H9 (cell line): ENCODE measurements around the gene SSUH2. TPM values are rescaled to one million over a fixed set of nuclear protein-coding genes. Genes with fewer than 3 reads are reported as not detected.

Experiments
- DNase-seq: peaks from one replicate; pipeline ENCODE4 v3.0.0-alpha.2; 2017
- H2AFZ ChIP-seq: one replicate; pipeline ENCODE4 v1.6.1; 2013; ENCODE audit warnings: mild to moderate bottlenecking, low read length, control low read depth, moderate library complexity
- H2AK5ac ChIP-seq: 2 replicates; pipeline ENCODE4 v1.6.1; 2013; ENCODE audit warnings: low read length, control low read depth, mixed read lengths; ENCODE audit not compliant: insufficient read length
- H2BK120ac ChIP-seq: one replicate; pipeline ENCODE4 v1.6.1; 2013; ENCODE audit warnings: low read depth, mild to moderate bottlenecking, low read length, control low read depth, inconsistent platforms; ENCODE audit not compliant: poor library complexity, severe bottlenecking
- H2BK12ac ChIP-seq: 2 replicates; pipeline ENCODE4 v1.6.1; 2013; ENCODE audit warnings: low read length, control low read depth, mixed read lengths, low read depth; ENCODE audit not compliant: insufficient read length
- H2BK15ac ChIP-seq: 2 replicates; pipeline ENCODE4 v1.6.1; 2013; ENCODE audit warnings: low read depth, low read length, control low read depth
- H2BK20ac ChIP-seq: one replicate; pipeline ENCODE4 v1.6.1; 2013; ENCODE audit warnings: low read depth, mild to moderate bottlenecking, low read length, control low read depth, inconsistent platforms; ENCODE audit not compliant: poor library complexity, severe bottlenecking
- H2BK5ac ChIP-seq: 2 replicates; pipeline ENCODE4 v1.6.1; 2013; ENCODE audit warnings: low read length, control low read depth, mixed read lengths; ENCODE audit not compliant: insufficient read length
- H3K14ac ChIP-seq: 2 replicates; pipeline ENCODE4 v1.6.1; 2013; ENCODE audit warnings: low read length, control low read depth; ENCODE audit not compliant: insufficient read depth
- H3K18ac ChIP-seq: 2 replicates; pipeline ENCODE4 v1.6.1; 2013; ENCODE audit warnings: low read depth, mild to moderate bottlenecking, mixed read lengths, low read length, control low read depth; ENCODE audit not compliant: insufficient read length
- H3K23ac ChIP-seq: 2 replicates; pipeline ENCODE4 v1.6.1; 2013; ENCODE audit warnings: low read length, control low read depth, mixed read lengths, low read depth; ENCODE audit not compliant: insufficient read length
- H3K23me2 ChIP-seq: 2 replicates; pipeline ENCODE4 v1.6.1; 2013; ENCODE audit warnings: low read depth, mild to moderate bottlenecking, mixed read lengths, low read length, control low read depth; ENCODE audit not compliant: insufficient read length, poor library complexity, severe bottlenecking
- H3K27ac ChIP-seq: 2 replicates; pipeline ENCODE4 v1.5.1; 2013; ENCODE audit warnings: low read length, control low read depth, mixed read lengths, low read depth; ENCODE audit not compliant: insufficient read length
- H3K27me3 ChIP-seq: 2 replicates; pipeline ENCODE4 v1.6.1; 2013; ENCODE audit warnings: low read length, control low read depth, inconsistent platforms; ENCODE audit not compliant: insufficient read depth
- H3K4ac ChIP-seq: 2 replicates; pipeline ENCODE4 v1.6.1; 2013; ENCODE audit warnings: low read depth, mild to moderate bottlenecking, control low read depth, inconsistent platforms, low read length, moderate library complexity
- H3K4me1 ChIP-seq: 2 replicates; pipeline ENCODE4 v1.6.1; 2013; ENCODE audit warnings: low read length, control low read depth, inconsistent platforms; ENCODE audit not compliant: insufficient read depth
- H3K4me2 ChIP-seq: 2 replicates; pipeline ENCODE4 v1.6.1; 2013; ENCODE audit warnings: low read length, control low read depth, mixed read lengths; ENCODE audit not compliant: insufficient read length, insufficient read depth
- H3K56ac ChIP-seq: 2 replicates; pipeline ENCODE4 v1.6.1; 2013; ENCODE audit warnings: low read depth, mild to moderate bottlenecking, mixed read lengths, low read length, control low read depth; ENCODE audit not compliant: insufficient read length
- H3K79me1 ChIP-seq: 2 replicates; pipeline ENCODE4 v1.6.1; 2013; ENCODE audit warnings: low read depth, mild to moderate bottlenecking, moderate library complexity, low read length, control low read depth, inconsistent platforms; ENCODE audit not compliant: insufficient read depth, poor library complexity, severe bottlenecking
- H3K79me2 ChIP-seq: 2 replicates; pipeline ENCODE4 v1.6.1; 2013; ENCODE audit warnings: low read length, control low read depth, inconsistent platforms; ENCODE audit not compliant: insufficient read depth
- H3K9ac ChIP-seq: 2 replicates; pipeline ENCODE4 v1.6.1; 2013; ENCODE audit warnings: low read length, control low read depth, mixed read lengths; ENCODE audit not compliant: insufficient read length; ENCODE audit errors: extremely low read depth
- H3K9me3 ChIP-seq: one replicate; pipeline ENCODE4 v1.6.1; 2013; ENCODE audit warnings: low read depth, low read length, inconsistent platforms; ENCODE audit not compliant: control insufficient read depth
- H3T11ph ChIP-seq: one replicate; pipeline ENCODE4 v1.6.1; 2013; ENCODE audit warnings: mild to moderate bottlenecking, low read length, control low read depth, inconsistent platforms
- H4K20me1 ChIP-seq: one replicate; pipeline ENCODE4 v1.6.1; 2013; ENCODE audit not compliant: control insufficient read depth, insufficient read length, insufficient read depth
- H4K5ac ChIP-seq: 2 replicates; pipeline ENCODE4 v1.6.1; 2013; ENCODE audit warnings: low read depth, mild to moderate bottlenecking, mixed read lengths, low read length, control low read depth; ENCODE audit not compliant: insufficient read length
- H4K8ac ChIP-seq: replicated peaks from 2 replicates; pipeline ENCODE4 v1.6.1; 2013; ENCODE audit warnings: low read length, control low read depth, mixed read lengths, low read depth; ENCODE audit not compliant: insufficient read length
- H4K91ac ChIP-seq: 2 replicates; pipeline ENCODE4 v1.6.1; 2013; ENCODE audit warnings: low read depth, mild to moderate bottlenecking, moderate library complexity, mixed read lengths, low read length, control low read depth; ENCODE audit not compliant: insufficient read length
- H3K27ac Mint-ChIP-seq, 3 experiments: 2 replicates in 2 of 3; 3 replicates in 1 of 3; pipeline ENCODE4 v1.8.0; 2020 to 2021; ENCODE audit warnings: mixed read lengths in 3 of 3, mild to moderate bottlenecking in 1 of 3, moderate library complexity in 1 of 3
- H3K27me3 Mint-ChIP-seq: 2 replicates; pipeline ENCODE4 v1.8.0; 2021; ENCODE audit warnings: low read depth, mild to moderate bottlenecking, moderate library complexity, mixed read lengths
- H3K36me3 Mint-ChIP-seq, 3 experiments: 2 replicates in 2 of 3; 3 replicates in 1 of 3; pipeline ENCODE4 v1.8.0; 2020 to 2021; ENCODE audit warnings: low read depth in 3 of 3, mixed read lengths in 3 of 3; ENCODE audit not compliant: insufficient read depth in 1 of 3
- H3K4me1 Mint-ChIP-seq, 2 experiments: 2 replicates each; pipeline ENCODE4 v1.8.0; 2020; ENCODE audit warnings: mixed read lengths in 2 of 2
- H3K4me3 Mint-ChIP-seq, 2 experiments: 2 replicates in 1 of 2; 3 replicates in 1 of 2; pipeline ENCODE4 v1.8.0; 2020 to 2021; ENCODE audit warnings: mild to moderate bottlenecking in 2 of 2, mixed read lengths in 2 of 2, moderate library complexity in 1 of 2
- H3K9me3 Mint-ChIP-seq, 2 experiments: 2 replicates in 1 of 2; 3 replicates in 1 of 2; pipeline ENCODE4 v1.8.0; 2020; ENCODE audit warnings: mild to moderate bottlenecking in 2 of 2, mixed read lengths in 2 of 2, moderate library complexity in 1 of 2
- WGBS: extraction: QIAGEN DNeasy Blood & Tissue Kit; methylation state at CpG from one replicate; pipeline ENCODE4 v1.1.7; 2013; ENCODE audit warnings: missing lambda C conversion rate, low lambda C conversion rate, mixed read lengths; ENCODE audit not compliant: insufficient read length; ENCODE audit errors: extremely low coverage; 5-methylcytosine and 5-hydroxymethylcytosine counted together
- total RNA-seq: library from RNA; stranded (reverse); gene quantifications from 2 replicates; pipeline ENCODE4 v1.2.1, GENCODE V29; 2021
- TF ChIP-seq, protein P1 (sequence below): fragments of 200-600 bp; sonication (generic); conservative IDR thresholded peaks from 3 replicates; pipeline ENCODE4 v1.8.0; 2021; ENCODE audit warnings: antibody characterized with exemption, mild to moderate bottlenecking

Gene SSUH2
- total RNA-seq, 1 experiment from 2014 or later = 0.61 TPM

DNA sequence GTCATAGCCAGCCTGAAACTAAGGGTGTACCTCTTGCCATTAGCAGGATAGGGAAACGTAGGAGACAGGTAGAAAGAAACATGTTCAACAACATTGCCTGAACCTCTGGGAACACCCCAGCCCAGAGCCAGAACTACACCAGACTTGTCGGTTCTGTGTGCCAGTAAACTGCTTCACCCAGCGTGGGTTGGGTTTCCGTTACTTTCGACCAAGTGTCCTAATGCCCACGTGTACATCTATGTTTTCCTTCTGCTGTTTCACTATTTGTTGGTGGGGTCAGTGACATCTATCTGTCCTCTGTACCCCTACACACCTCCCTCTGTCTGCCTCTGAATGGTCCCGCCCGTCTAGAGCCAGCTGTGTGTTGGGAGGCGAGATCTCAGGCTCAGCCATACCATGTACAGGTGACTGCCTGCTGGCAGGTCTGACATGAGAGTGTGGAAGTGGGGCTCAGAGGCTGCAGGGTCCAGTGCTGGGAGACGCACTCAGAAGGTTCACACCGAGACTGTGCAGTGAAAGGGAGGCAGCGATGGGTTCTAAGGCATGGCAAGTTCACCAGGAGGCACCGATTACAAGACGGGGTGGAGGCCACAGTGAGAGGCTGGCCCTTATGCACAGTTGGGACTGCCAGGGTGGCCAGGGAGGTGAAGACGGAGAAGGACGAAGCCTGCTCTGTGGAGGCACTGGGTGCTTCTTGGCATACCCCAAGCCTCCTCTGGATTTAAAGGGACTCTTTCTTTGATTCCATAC lies 36.4 kb downstream of the SSUH2 start:
- no CpG with 5 or more reads among the region's 16 CpGs for WGBS
- TF ChIP-seq, protein P1, sequence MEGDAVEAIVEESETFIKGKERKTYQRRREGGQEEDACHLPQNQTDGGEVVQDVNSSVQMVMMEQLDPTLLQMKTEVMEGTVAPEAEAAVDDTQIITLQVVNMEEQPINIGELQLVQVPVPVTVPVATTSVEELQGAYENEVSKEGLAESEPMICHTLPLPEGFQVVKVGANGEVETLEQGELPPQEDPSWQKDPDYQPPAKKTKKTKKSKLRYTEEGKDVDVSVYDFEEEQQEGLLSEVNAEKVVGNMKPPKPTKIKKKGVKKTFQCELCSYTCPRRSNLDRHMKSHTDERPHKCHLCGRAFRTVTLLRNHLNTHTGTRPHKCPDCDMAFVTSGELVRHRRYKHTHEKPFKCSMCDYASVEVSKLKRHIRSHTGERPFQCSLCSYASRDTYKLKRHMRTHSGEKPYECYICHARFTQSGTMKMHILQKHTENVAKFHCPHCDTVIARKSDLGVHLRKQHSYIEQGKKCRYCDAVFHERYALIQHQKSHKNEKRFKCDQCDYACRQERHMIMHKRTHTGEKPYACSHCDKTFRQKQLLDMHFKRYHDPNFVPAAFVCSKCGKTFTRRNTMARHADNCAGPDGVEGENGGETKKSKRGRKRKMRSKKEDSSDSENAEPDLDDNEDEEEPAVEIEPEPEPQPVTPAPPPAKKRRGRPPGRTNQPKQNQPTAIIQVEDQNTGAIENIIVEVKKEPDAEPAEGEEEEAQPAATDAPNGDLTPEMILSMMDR = no peak
- DNase-seq = no peak

More for the DNA sequence above, 36.4 kb downstream of the SSUH2 start:
- Histone ChIP-seq H2BK15ac (no peak overlapping the region), H3K56ac (no peak overlapping the region), H3K79me1 (no peaks in the 10 kb centered on the region), H2BK12ac (no peak overlapping the region), H3K18ac (no peak overlapping the region), H3K14ac (no peak overlapping the region), H3K9me3 (no peaks in the 10 kb centered on the region), H3K4me1 (no peaks in the 10 kb centered on the region), H3K79me2 (no peaks in the 10 kb centered on the region), H4K20me1 (no peaks in the 10 kb centered on the region), H3K4me2 (no peak overlapping the region), H2AFZ (no peak overlapping the region), H3K27me3 (no peaks in the 10 kb centered on the region), H4K91ac (no peak overlapping the region), H3K23me2 (no peaks in the 10 kb centered on the region), H3K23ac (no peak overlapping the region), H4K8ac (no peak overlapping the region), H2BK5ac (no peak overlapping the region), H2AK5ac (no peak overlapping the region), H3K9ac (no peak overlapping the region), H2BK120ac (no peak overlapping the region), H2BK20ac (no peak overlapping the region), H3T11ph (no peak overlapping the region), H4K5ac (no peak overlapping the region), H3K27ac (no peak overlapping the region), H3K4ac (no peak overlapping the region)
- no peak overlapping the region for H3K4me3 Mint-ChIP-seq
- peaks cover 0 to 6% (median 2%) of the 10 kb centered on the region in 3 experiments; a peak in 3 of 7 replicates for H3K36me3 Mint-ChIP-seq
- no peak overlapping the region for H3K27ac Mint-ChIP-seq
- peaks cover 2% of the 10 kb centered on the region; the same call in 1 of the 2 replicates for H3K27me3 Mint-ChIP-seq
- peaks cover 16 to 20% of the 10 kb centered on the region in 2 experiments for H3K4me1 Mint-ChIP-seq
- no peaks in the 10 kb centered on the region for H3K9me3 Mint-ChIP-seq
